Endothelial cell of umbilical vein (primary cell): ENCODE measurements around the gene SPSB1. TPM values are rescaled to one million over a fixed set of nuclear protein-coding genes. Genes with fewer than 3 reads are reported as not detected.

ENCODE experiments used
- BruUV-seq: library from RNA; stranded (reverse); fragments of 400-500 nt; replicated peaks from 2 replicates; lab custom pipeline; 2021; lab: Mats Ljungman, UMichigan
- CTCF ChIA-PET: fragments of 300-600, 350-600 bp; sonication (Branson Sonifier 250); formaldehyde crosslinking; loops from one replicate; lab custom pipeline; 2021; ENCODE audit warnings: antibody characterized with exemption, inconsistent platforms; lab: Charles Lee
- POLR2A ChIA-PET: fragments of 300-600, 350-600 bp; sonication (Branson Sonifier 250); formaldehyde crosslinking; loops from one replicate; lab custom pipeline; 2021; ENCODE audit warnings: antibody characterized with exemption, inconsistent platforms; lab: Charles Lee
- DNase-seq: peaks from one replicate; pipeline ENCODE4 v3.0.0-alpha.2; 2011; ENCODE audit warnings: low read depth, low spot score
- FAIRE-seq: peaks from 2 replicates; lab custom pipeline; 2011; peaks lifted over from hg19 to GRCh38; lab: Jason Lieb, UNC
- H2AFZ ChIP-seq: 2 replicates; pipeline ENCODE4 v1.6.0; 2012; ENCODE audit warnings: low read depth, low read length, control low read depth, inconsistent platforms
- H3K27ac ChIP-seq: 2 replicates; pipeline ENCODE4 v1.5.1; 2011; ENCODE audit warnings: low read depth, mild to moderate bottlenecking, control low read depth, low read length, moderate library complexity; ENCODE audit not compliant: insufficient read depth
- H3K27me3 ChIP-seq, 2 experiments: 2 replicates each; pipeline versions ENCODE4 v1.6.0 to v1.6.1; 2011; ENCODE audit warnings: low read length in 2 of 2, mixed read lengths in 1 of 2; ENCODE audit not compliant: control insufficient read depth in 2 of 2, insufficient read depth in 2 of 2
- H3K36me3 ChIP-seq, 2 experiments: 2 replicates in 1 of 2; 3 replicates in 1 of 2; pipeline ENCODE4 v1.5.1; 2011; ENCODE audit warnings: low read length in 2 of 2, mild to moderate bottlenecking in 1 of 2, moderate library complexity in 1 of 2; ENCODE audit not compliant: control insufficient read depth in 2 of 2, insufficient read depth in 2 of 2; ENCODE audit errors: extremely low read depth in 1 of 2
- H3K4me1 ChIP-seq: 3 replicates; pipeline ENCODE4 v1.5.1; 2011; ENCODE audit warnings: mild to moderate bottlenecking, low read length; ENCODE audit not compliant: control insufficient read depth, insufficient read depth; ENCODE audit errors: extremely low read depth
- H3K4me2 ChIP-seq: 2 replicates; pipeline ENCODE4 v1.6.1; 2011; ENCODE audit warnings: low read length, control low read depth, mixed read lengths; ENCODE audit not compliant: insufficient read depth
- H3K4me3 ChIP-seq, 3 experiments: fragments of 200-600 bp in 1 of 3; sonication (generic), shearing (Covaris generic) in 1 of 3; replicated peaks in 1 of 3; 2 replicates each; pipeline ENCODE4 v1.5.1; 2011 to 2016; ENCODE audit warnings: control low read depth in 3 of 3, low read length in 3 of 3, mild to moderate bottlenecking in 2 of 3, inconsistent platforms in 1 of 3, low read depth in 1 of 3, moderate library complexity in 1 of 3; ENCODE audit not compliant: insufficient read depth in 1 of 3
- H3K79me2 ChIP-seq: 2 replicates; pipeline ENCODE4 v1.6.0; 2012; ENCODE audit warnings: low read length, inconsistent platforms; ENCODE audit not compliant: control insufficient read depth, insufficient read depth
- H3K9ac ChIP-seq: replicated peaks from 2 replicates; pipeline ENCODE3; 2011; ENCODE audit warnings: low read length, control low read depth; ENCODE audit not compliant: insufficient read depth; ENCODE audit errors: extremely low read depth
- H3K9me1 ChIP-seq: replicated peaks from 3 replicates; pipeline ENCODE4 v1.6.0; 2011; ENCODE audit warnings: mild to moderate bottlenecking, low read length; ENCODE audit not compliant: control insufficient read depth, insufficient read depth; ENCODE audit errors: extremely low read depth
- H3K9me3 ChIP-seq: replicated peaks from 2 replicates; pipeline ENCODE4 v1.5.1; 2012; ENCODE audit warnings: low read length, inconsistent platforms; ENCODE audit not compliant: control insufficient read depth, insufficient read depth
- H4K20me1 ChIP-seq: replicated peaks from 2 replicates; pipeline ENCODE3; 2011; ENCODE audit warnings: mild to moderate bottlenecking, low read length; ENCODE audit not compliant: control insufficient read depth, insufficient read depth; ENCODE audit errors: extremely low read depth
- CTCF ChIP-seq, 2 donors: IDR thresholded peaks; 1 replicate in 1 of 2; 2 replicates in 1 of 2; pipeline ENCODE4 v1.5.1; 2011; ENCODE audit warnings: low read length in 2 of 2, mild to moderate bottlenecking in 2 of 2, moderate library complexity in 2 of 2, control low read depth in 1 of 2, inconsistent platforms in 1 of 2, low read depth in 1 of 2; ENCODE audit not compliant: insufficient read depth in 1 of 2; ENCODE audit errors: extremely low read depth in 1 of 2
- EZH2 ChIP-seq: IDR thresholded peaks from 2 replicates; pipeline ENCODE4 v1.6.1; 2012; ENCODE audit warnings: borderline replicate concordance, low read depth, mild to moderate bottlenecking, moderate library complexity, low read length, inconsistent platforms; ENCODE audit not compliant: severe bottlenecking
- FOS ChIP-seq: IDR thresholded peaks from 2 replicates; pipeline ENCODE4 v1.6.1; 2011; ENCODE audit warnings: mild to moderate bottlenecking, low read length, moderate library complexity, borderline replicate concordance; ENCODE audit not compliant: insufficient read depth
- GATA2 ChIP-seq: IDR thresholded peaks from 2 replicates; pipeline ENCODE4 v1.7.0; 2011; ENCODE audit warnings: low read depth, mild to moderate bottlenecking, moderate library complexity, mixed read lengths, low read length; ENCODE audit not compliant: insufficient read length, insufficient read depth
- JUN ChIP-seq: IDR thresholded peaks from 2 replicates; pipeline ENCODE4 v1.6.1; 2011; ENCODE audit warnings: borderline replicate concordance, low read depth; ENCODE audit not compliant: insufficient read length, insufficient read depth
- MAX ChIP-seq: IDR thresholded peaks from 2 replicates; pipeline ENCODE4 v1.6.1; 2011; ENCODE audit not compliant: insufficient read depth, insufficient read length
- MYC ChIP-seq: IDR thresholded peaks from one replicate; pipeline ENCODE4 v1.6.1; 2011; ENCODE audit warnings: mild to moderate bottlenecking, low read depth, low read length
- POLR2A ChIP-seq: IDR thresholded peaks from 2 replicates; pipeline ENCODE4 v1.6.1; 2012; ENCODE audit warnings: low read depth, mild to moderate bottlenecking, control low read depth, low read length
- POLR2AphosphoS5 ChIP-seq: IDR thresholded peaks from 2 replicates; pipeline ENCODE4 v1.6.1; 2012; ENCODE audit warnings: low read depth, mild to moderate bottlenecking, control low read depth, low read length, moderate library complexity; ENCODE audit not compliant: insufficient read depth
- dilution Hi-C: fragments of 300-500 bp; cut with MboI; formaldehyde crosslinking; loops from one replicate; pipeline ENCODE4 v1.15.0; 2019; ENCODE audit warnings: low sequenced_read_pairs; ENCODE audit not compliant: extremely low pct_ligation_motif_present
- intact Hi-C: fragments of 100-400 bp; cut with micrococcal nuclease; formaldehyde crosslinking; loops from one replicate; pipeline ENCODE4 v1.10.0; 2022
- polyA plus RNA-seq, 4 experiments: library from polyadenylated mRNA; depleted of rRNA in 3 of 4; stranded (reverse) in 3 of 4; unstranded in 1 of 4; fragments of >200 nt; gene quantifications; 2 replicates each; pipeline versions ENCODE4 v1.2.1 to v1.2.3, GENCODE V29; 2011 to 2012; ENCODE audit warnings: missing spikeins in 1 of 4
- total RNA-seq: library from RNA; stranded (reverse); gene quantifications from 2 replicates; pipeline ENCODE4 v1.2.3, GENCODE V29; 2021

The SPSB1 gene
- total and polyA plus RNA-seq, 2 donors (not counting 3 experiments of a cell fraction or from before 2014, with no cell fraction given): 41.9 to 61.2 TPM

GRCh38 chr1:9349331-9349851, 56.7 kb downstream of the SPSB1 start:
- Histone ChIP-seq H3K9ac (no peak overlapping the region), H3K36me3 (peaks cover 0 to 19% of the 10 kb centered on the region in 2 experiments), H3K79me2 (peaks cover 87% of the 10 kb centered on the region), H3K27ac (no peak overlapping the region), H3K4me3 (no peak overlapping the region), H3K27me3 (no peaks in the 10 kb centered on the region), H3K9me3 (no peaks in the 10 kb centered on the region), H3K4me2 (no peak overlapping the region), H4K20me1 (no peaks in the 10 kb centered on the region), H3K4me1 (no peaks in the 10 kb centered on the region), H3K9me1 (no peaks in the 10 kb centered on the region), H2AFZ (no peak overlapping the region)
- dilution Hi-C loops: no loop called here
- POLR2A ChIA-PET: no interaction called here
- CTCF ChIA-PET: no interaction called here
- no TSS peak for BruUV-seq
- DNase-seq (no peak), FAIRE-seq (no peak)
- intact Hi-C loops: no loop called here
- TF ChIP-seq JUN (no peak), EZH2 (no peak), CTCF (IDR thresholded peaks at IDR 0.05; ENCODE audit: extremely low read depth in 1 of 2, insufficient read depth in 1 of 2, low read depth in 1 of 2, low read length in 2 of 2) (no peak), POLR2A (no peak), POLR2AphosphoS5 (no peak), MYC (no peak), MAX (no peak), GATA2 (no peak), FOS (no peak)
